Stimulated activated CD8-positive, alpha-beta memory T cell treated with anti-CD3 and anti-CD28 coated beads, Interleukin-4, amount 100 ng/mL, for 48 hours (primary cell): Measurements from ENCODE around the gene ELMO1.

Experiments used
- DNase-seq: peaks from one replicate; pipeline ENCODE4 v3.0.0-alpha.2; 2020

Gene ELMO1

DNA sequence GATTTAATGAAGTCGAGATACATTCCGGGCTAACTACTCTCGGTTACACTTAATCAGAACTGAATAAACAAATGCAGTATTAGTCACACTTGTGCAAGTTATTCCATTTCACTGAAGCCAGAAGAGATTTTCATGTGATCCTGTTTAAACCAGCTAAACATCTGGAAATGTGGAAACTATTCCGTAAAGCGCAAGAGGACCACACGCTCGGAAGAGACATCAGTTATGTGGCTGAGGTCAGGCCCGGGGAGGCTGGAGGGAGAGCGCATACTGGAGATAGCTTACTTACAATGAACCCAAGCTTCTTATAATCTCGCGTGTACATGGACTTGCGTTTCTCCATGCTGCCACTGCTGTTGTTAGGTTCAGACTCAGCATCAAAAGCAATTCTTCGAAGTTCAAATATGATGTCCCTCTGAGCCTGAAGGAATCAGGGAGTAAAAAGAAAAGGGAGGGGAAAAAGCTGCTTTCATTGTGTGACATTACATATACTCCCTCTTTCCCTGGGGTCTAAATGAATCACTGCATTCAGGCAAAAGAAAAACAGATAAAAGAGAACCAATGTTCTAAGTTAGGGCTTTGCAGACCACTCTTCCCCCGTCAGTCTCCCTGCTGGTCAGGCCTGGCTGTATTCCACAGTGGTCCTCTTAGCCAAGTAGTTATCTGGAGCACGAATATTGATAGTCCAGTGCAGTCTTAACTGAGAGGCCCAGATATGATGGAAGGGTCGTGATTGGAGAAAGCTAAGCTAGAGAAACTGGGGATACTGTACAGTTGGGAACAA is 237.4 kb downstream of the ELMO1 start:
- no peak for DNase-seq

DNA sequence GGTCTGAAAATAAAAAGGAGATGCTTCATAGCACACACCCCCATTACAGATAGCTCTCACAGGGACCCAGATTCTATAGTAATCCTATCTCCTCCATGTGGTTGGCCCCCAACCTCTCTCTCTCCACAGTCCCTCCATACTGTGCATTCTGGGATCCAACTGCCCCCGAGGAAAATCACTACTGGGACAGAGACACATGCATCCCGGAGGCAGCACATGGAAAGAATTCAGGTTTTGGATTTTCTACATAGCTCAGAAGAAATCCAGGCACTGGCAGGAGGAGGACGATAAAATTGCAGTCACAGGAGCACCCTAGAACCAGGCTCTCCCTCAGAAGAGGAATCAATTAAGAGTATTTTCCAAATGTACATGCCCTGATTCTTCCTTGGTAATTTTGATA is 239.5 kb downstream of the ELMO1 start:
- no peak for DNase-seq

DNA sequence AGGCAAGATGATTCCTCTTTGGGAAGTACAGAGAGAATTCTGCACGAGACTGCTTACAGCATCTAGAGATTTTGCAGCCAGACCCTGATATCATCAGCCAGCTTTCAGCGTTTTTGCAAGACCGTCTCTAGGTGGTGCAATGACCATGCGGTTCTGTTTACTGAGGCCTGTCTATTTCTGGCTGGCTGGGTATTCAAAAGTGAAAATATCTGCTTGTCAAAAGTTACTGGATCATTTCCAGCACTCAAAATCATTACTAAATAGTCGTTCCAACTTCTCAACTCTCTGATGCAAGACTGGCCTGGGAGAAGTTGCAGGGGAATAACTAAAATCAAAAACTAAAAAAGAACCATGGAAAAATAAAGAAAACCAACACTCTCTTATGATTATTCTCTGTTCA is 240.1 kb downstream of the ELMO1 start:
- no peak for DNase-seq

DNA sequence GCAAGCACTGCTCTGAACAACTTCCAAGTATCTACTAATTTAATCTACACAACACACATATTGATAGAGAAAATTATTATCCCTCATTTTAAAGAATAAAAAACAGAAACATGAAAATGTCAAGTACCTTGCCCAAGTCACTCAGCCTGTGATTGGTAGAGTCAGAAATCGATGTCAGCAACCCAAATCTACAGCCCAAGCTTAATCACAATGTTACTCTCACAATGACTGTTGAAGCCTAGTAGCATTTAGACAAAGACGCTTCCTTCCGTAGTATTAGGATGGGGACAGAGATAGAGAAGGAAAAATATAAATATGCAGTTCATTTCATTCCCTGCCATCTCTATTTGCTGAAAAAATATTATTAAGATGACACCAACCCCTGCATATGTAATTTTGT is 242.5 kb downstream of the ELMO1 start:
- no peak for DNase-seq

DNA sequence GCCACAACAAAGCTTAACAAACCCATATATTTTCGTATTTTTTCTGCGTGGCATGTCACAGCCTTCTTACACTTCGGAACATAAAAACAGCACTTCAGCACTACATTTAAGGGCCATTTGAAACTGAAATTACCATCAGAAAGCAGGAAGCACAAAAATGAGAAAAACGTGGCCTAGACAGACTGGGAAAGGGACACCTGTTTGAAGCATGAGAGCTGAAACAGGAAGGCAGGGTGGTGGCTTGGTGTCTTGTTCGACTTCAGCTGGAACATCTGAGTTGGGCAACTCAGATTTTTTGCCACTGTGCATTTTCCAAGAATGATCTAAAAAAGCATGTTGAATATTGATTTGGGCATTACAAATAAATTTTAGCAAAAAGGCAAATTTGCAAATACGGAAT is 243.2 kb downstream of the ELMO1 start:
- no peak for DNase-seq

GRCh38 chr7:37201876-37202198 is 246.8 kb downstream of the ELMO1 start:
- no peak for DNase-seq

GRCh38 chr7:37201003-37201875 is 247.4 kb downstream of the ELMO1 start:
- DNase-seq = peak; percentile 76

DNA sequence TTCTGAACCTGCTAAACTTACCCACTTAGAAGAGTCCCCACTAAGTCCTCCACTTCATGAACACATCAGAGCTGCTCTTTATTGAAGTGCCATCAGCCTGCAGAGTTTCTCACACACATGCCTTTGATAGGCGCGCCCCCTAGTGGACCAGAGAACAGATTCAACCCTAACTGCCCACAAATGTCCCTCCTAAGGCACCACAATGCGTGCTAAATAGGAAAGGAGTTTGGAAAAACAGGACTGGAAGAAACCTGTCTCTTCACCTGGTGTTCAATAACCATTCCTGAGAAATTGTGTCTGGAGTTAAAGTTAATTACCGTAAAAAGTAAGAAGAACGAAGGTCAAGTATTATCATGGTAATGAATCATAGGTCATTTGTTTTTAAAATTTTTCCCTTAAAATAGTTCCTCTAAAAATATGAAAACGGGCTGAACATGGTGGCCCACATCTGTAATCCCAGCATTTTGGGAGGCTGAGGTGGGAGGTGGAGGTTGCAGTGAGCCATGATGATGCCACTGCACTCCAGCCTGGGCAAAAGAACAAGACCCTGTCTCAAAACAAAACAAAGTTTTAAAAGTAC is 249.7 kb downstream of the ELMO1 start:
- peak; percentile 84 for DNase-seq

- no peak for DNase-seq
These were observed 250.4 kb downstream of the ELMO1 start for GRCh38 chr7:37198041-37198905.

GRCh38 chr7:37197108-37197507 is 251.6 kb downstream of the ELMO1 start:
- DNase-seq = no peak

DNA sequence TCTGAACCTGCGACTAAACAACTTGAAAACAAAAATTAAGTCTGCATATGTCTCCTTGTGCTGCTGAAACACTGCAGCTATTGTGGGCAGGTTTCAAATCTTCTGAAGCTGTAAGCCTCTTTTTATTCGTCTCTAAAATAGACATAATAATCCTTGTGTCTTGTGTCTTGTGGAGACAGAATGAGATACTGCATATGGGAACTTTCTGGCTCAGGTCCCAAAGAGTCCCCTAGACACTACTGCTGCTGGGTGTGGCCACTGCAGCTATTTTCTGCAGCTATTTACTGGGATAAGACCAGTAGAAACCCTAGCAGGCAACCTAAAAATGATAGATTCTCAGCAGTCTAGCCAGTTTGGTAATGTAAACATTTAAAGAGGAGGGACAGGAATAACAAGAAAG is 252.0 kb downstream of the ELMO1 start:
- no peak for DNase-seq

- DNase-seq = no peak
These were observed 253.3 kb downstream of the ELMO1 start for GRCh38 chr7:37195388-37195787.

- DNase-seq = no peak
These were observed 253.7 kb downstream of the ELMO1 start for GRCh38 chr7:37194943-37195342.

DNA sequence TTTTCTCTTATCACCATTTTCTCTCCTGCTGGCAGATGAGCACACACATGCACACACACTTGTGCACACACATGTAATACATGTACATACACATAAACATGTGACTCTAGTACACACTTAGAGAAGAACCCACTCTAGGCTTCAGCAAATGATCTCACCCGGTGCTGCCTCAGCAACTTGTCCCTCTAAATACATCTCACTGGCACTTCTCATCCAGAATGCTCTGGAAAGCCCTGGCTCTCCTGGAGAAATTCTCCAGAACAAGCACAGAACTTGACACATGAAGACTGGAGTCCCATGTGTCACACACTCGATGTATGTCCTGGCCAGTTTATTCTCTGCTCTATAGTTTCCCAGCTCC is 254.9 kb downstream of the ELMO1 start:
- DNase-seq = no peak

DNA sequence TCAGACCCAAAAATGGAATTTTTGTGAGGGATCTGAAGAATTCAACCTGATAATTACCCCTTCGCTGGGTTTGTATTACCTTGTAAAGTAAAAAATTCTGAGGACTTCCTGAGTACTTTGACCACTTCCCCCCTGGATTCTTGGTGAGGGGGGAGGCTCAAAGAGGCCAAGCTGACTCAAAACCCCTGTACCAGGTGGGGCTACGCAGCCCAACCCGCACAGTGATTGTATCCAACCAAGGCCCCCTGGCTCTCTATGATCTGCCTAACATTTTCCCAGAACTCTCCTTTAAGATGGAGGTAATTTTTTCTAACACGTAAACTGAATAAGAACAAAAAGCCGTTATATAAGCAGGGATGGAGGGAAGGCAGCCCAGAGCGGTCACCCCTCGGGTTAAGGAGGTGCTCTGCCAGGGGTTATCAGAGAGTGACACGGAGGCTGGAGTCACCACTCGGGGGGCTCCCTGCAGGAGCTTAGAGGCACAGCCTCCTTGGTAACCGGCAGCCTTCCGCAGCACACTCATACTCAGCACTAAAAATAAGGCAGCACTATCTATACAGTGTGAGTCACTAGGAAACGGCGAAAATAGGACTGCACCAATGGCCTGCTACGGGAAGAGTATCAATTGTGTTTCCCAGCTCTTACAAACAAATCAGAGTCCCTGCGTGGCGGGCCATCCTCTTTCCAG is 255.4 kb downstream of the ELMO1 start:
- no peak for DNase-seq

GRCh38 chr7:37191797-37192196 is 256.9 kb downstream of the ELMO1 start:
- no peak for DNase-seq

- DNase-seq = no peak
These were observed 261.5 kb downstream of the ELMO1 start for GRCh38 chr7:37187179-37187578.

DNA sequence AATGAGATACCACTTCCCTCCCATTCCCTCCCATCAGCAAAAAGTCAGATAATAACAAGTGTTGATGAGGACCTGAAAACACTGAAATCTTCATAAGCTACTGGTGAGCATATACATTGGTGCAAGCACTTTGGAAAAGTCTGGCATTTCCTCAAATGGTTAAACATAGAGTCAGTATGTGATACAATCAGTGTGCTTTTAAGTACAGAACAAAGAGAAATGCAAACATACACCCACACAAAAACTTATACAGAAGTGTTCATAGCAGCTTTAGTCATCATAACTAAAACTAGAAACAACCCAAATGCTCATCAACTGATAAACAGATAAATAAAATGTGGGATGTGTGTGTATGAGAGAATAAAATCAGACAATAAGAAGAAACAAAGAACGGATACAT is 261.9 kb downstream of the ELMO1 start:
- no peak for DNase-seq

DNA sequence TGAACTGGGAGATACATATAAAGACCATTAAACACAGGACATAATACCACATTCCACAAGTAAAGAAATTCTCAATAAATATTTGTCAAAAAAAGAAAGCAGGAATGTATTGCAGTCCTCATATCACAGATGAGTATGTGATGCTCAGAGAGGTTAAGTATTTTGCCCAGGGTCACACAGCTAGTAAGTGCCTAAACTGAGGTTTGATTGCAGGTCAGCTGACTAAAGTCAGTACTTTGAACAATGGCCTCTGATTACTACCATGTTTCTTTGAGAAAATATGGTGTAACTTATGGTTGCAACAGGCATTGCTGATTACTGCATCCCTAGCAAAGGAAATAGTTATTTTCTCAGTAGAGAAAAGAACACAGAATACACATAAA is 267.1 kb downstream of the ELMO1 start:
- DNase-seq = no peak

- DNase-seq = no peak
These were observed 267.7 kb downstream of the ELMO1 start for GRCh38 chr7:37180828-37181549.

DNA sequence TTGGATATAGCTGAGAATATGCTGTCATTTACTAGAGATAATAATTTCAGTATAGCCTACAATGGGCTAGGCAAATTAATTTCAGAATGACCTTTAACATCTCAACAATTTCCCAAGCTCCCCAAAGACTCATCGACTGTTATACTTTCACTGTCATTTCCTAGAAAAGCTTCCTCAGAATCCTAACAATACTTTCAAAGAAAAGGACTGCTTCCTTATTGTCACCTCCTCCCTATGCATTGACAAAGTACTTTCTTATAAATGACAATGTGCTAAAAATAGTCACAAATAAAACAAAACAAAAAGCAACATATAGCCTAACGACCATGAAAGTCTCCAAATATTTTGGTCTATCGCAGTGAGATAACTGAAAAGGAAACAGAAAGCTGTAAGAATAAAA is 272.6 kb downstream of the ELMO1 start:
- no peak for DNase-seq

GRCh38 chr7:37174460-37174859 is 274.2 kb downstream of the ELMO1 start:
- no peak for DNase-seq
